ACHN (cell line): ENCODE results near the gene DMRTC2.

Experiments used
- DNase-seq: peaks from one replicate; pipeline ENCODE4 v3.0.0-alpha.2; 2015
- in situ Hi-C: cut with HindIII; loops from 2 replicates; pipeline ENCODE4 v1.10.0; 2017; ENCODE audit warnings: low sequenced_read_pairs, low pct_ligation_motif_present, low pct_unique_long_range_greater_than_20kb

The DMRTC2 gene

GRCh38 chr19:41882568-41883462, 38.0 kb downstream of the DMRTC2 start, which contains the start of gene ARHGEF1:
Gene ARHGEF1, plus strand, starts transcription at chr19:41883184. Its CDS starts 4,899 bp downstream, at chr19:41888083.
- in situ Hi-C loops = no loop called here
- DNase-seq = peak; percentile 43

GRCh38 chr19:41883463-41883820, 38.6 kb downstream of the DMRTC2 start:
- DNase-seq = no peak
- in situ Hi-C loops = no loop called here

GRCh38 chr19:41883821-41884733, 39.2 kb downstream of the DMRTC2 start:
- peak; percentile 94 for DNase-seq
- in situ Hi-C loops = no loop called here

- no peak for DNase-seq
- in situ Hi-C loops = no loop called here
These were observed 42.2 kb downstream of the DMRTC2 start for GRCh38 chr19:41886761-41887710.

GRCh38 chr19:41887711-41888382, 43.0 kb downstream of the DMRTC2 start:
- in situ Hi-C loops = no loop called here
- no peak for DNase-seq

GRCh38 chr19:41888926-41889325, 44.1 kb downstream of the DMRTC2 start:
- no peak for DNase-seq

GRCh38 chr19:41889896-41890295, 45.1 kb downstream of the DMRTC2 start:
- in situ Hi-C loops = no loop called here
- no peak for DNase-seq

More at GRCh38 chr19:41888926-41889325, 44.1 kb downstream of the DMRTC2 start:
- in situ Hi-C loops = no loop called here

- no peak for DNase-seq
- in situ Hi-C loops = no loop called here
These were observed 46.1 kb downstream of the DMRTC2 start for GRCh38 chr19:41890936-41891335.

GRCh38 chr19:41892173-41892902, 47.5 kb downstream of the DMRTC2 start:
- in situ Hi-C loops = no loop called here
- no peak for DNase-seq

GRCh38 chr19:41893899-41894298, 49.1 kb downstream of the DMRTC2 start:
- in situ Hi-C loops = no loop called here

GRCh38 chr19:41894350-41894749, 49.5 kb downstream of the DMRTC2 start:
- in situ Hi-C loops = no loop called here
- DNase-seq = no peak

More at GRCh38 chr19:41893899-41894298, 49.1 kb downstream of the DMRTC2 start:
- no peak for DNase-seq

GRCh38 chr19:41895745-41896580, 51.1 kb downstream of the DMRTC2 start:
- in situ Hi-C loops = no loop called here
- DNase-seq = no peak

- DNase-seq = no peak
- in situ Hi-C loops = no loop called here
These were observed 51.7 kb downstream of the DMRTC2 start for GRCh38 chr19:41896581-41896942.

GRCh38 chr19:41897181-41897580, 52.3 kb downstream of the DMRTC2 start:
- in situ Hi-C loops = no loop called here

GRCh38 chr19:41897820-41898219, 53.0 kb downstream of the DMRTC2 start:
- DNase-seq = no peak
- in situ Hi-C loops = no loop called here

More at GRCh38 chr19:41897181-41897580, 52.3 kb downstream of the DMRTC2 start:
- no peak for DNase-seq

GRCh38 chr19:41898235-41898634, 53.4 kb downstream of the DMRTC2 start:
- no peak for DNase-seq
- in situ Hi-C loops = no loop called here
